Thoracic aorta (tissue), 2 donors: ENCODE data around the gene ATP8B1. TPM values are rescaled to one million over a fixed set of nuclear protein-coding genes. Genes with fewer than 3 reads are reported as not detected.
A peak's percentile ranks its signal among the peaks of the same experiment; 100 is the strongest.

Experiments used
- ATAC-seq: fragments of 150-250 bp; one replicate; pipeline ENCODE4 v1.8.0; 2017; ENCODE audit warnings: low read depth; ENCODE audit not compliant: insufficient number of reproducible peaks, low FRiP score
- DNase-seq: peaks from one replicate; pipeline ENCODE4 v3.0.0-alpha.2; 2020; ENCODE audit warnings: low spot score
- H3K27ac ChIP-seq, 2 donors: fragments of 200-600 bp; sonication (generic); 1 replicate in 1 of 2; 2 replicates in 1 of 2; pipeline ENCODE4 v1.5.1; 2016; ENCODE audit warnings: mild to moderate bottlenecking in 2 of 2, moderate library complexity in 2 of 2
- H3K27me3 ChIP-seq: fragments of 200-600 bp; sonication (generic); replicated peaks from 2 replicates; pipeline ENCODE4 v1.6.0; 2016; ENCODE audit warnings: mild to moderate bottlenecking; ENCODE audit not compliant: insufficient read depth
- H3K36me3 ChIP-seq: fragments of 200-600 bp; sonication (generic); one replicate; pipeline ENCODE4 v1.5.1; 2016
- H3K4me1 ChIP-seq, 2 donors: fragments of 200-600 bp; sonication (generic); 1 replicate in 1 of 2; 2 replicates in 1 of 2; pipeline versions ENCODE4 v1.5.1 to v1.6.0; 2016; ENCODE audit warnings: low read depth in 2 of 2, mild to moderate bottlenecking in 1 of 2; ENCODE audit not compliant: control insufficient read depth in 1 of 2
- H3K4me3 ChIP-seq: fragments of 200-600 bp; sonication (generic); 2 replicates; pipeline ENCODE4 v1.5.1; 2016; ENCODE audit warnings: mild to moderate bottlenecking
- H3K9me3 ChIP-seq: fragments of 200-600 bp; sonication (generic); 2 replicates; pipeline ENCODE4 v1.5.1; 2016
- total RNA-seq, 2 donors: library from RNA; depleted of rRNA; stranded (reverse); fragments of >200 nt; gene quantifications; one replicate each; pipeline versions ENCODE4 v1.1.0 to v1.2.3, GENCODE V29; 2016
- TF ChIP-seq, protein P1 (sequence below): fragments of 200-600 bp; sonication (generic); IDR thresholded peaks from one replicate; pipeline ENCODE4 v1.5.1; 2019; ENCODE audit warnings: antibody characterized with exemption

Gene ATP8B1
- total RNA-seq, 2 donors from 2014 or later: 68.7 to 111 TPM

DNA sequence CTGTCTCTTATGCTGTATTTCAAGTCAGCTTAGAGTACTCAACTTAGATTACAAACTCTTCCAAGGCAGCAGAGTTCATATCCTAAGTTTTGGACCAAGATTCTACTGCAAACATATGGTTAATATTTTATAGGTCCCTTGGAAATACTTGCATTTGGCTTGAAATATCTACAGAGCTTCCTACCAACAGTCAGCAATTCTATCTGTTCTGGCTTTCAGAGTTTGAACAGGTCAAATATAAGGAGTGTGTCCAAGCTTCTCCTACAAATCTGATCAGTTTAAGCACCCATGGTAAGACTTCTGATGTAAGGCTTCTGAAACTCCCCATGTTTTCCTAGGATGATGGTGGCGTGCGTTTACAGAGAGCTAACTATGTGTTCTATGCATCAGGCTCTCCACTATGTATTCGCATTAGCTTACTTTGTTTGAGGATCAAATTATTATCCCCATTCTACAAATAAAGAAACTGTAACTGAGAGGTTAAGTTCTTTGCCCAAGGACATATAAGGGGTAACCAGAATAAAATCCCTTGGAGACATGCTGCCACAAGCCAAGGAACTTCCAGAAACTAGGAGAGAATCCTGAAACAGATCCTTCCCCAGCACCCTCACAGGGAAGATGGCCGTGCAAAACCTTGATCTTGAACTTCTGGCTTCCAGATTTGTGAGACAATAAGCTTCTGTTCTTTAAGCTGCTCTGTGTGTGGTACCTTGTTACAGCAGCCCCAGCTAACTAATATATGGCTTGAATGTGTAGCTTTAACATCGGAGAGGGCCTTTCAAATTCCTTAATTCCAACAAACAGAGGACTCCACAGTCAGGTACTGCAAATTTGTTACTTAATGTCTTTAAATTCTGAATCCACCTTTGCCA is 55.1 kb downstream of the ATP8B1 start:
- Histone ChIP-seq H3K27ac (peak overlapping the region; percentile 57 to 87), H3K36me3 (no peaks in the 10 kb centered on the region), H3K27me3 (no peaks in the 10 kb centered on the region), H3K4me3 (no peak overlapping the region), H3K9me3 (no peaks in the 10 kb centered on the region), H3K4me1 (peaks cover 51 to 81% of the 10 kb centered on the region in 2 donors)
- ATAC-seq: no peak
- TF ChIP-seq, protein P1, sequence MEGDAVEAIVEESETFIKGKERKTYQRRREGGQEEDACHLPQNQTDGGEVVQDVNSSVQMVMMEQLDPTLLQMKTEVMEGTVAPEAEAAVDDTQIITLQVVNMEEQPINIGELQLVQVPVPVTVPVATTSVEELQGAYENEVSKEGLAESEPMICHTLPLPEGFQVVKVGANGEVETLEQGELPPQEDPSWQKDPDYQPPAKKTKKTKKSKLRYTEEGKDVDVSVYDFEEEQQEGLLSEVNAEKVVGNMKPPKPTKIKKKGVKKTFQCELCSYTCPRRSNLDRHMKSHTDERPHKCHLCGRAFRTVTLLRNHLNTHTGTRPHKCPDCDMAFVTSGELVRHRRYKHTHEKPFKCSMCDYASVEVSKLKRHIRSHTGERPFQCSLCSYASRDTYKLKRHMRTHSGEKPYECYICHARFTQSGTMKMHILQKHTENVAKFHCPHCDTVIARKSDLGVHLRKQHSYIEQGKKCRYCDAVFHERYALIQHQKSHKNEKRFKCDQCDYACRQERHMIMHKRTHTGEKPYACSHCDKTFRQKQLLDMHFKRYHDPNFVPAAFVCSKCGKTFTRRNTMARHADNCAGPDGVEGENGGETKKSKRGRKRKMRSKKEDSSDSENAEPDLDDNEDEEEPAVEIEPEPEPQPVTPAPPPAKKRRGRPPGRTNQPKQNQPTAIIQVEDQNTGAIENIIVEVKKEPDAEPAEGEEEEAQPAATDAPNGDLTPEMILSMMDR: no peak
- DNase-seq: no peak

DNA sequence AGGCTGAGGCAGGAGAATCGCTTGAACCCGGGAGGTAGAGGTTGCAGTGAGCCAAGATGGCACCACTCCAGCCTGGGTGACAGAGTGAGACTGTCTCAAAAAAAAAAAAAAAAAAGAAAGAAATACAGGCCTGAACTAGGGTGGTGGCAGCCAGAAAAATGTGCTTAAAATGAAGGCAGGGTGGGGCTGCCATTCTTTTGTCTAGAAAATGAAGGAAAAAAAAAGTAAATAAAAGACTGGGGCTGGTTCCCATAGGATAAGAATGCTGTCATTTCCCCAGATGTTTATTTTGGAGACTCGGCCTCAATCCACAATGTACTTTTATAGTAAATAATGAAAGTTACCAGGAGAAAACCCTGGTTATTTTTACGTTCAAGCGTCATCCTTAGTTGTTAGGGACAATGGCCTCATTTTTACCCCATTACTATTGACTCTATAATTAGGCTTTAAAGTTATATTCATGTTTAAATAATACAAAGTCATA is 58.9 kb downstream of the ATP8B1 start:
- H3K27ac ChIP-seq: peak overlapping the region; percentile 86 to 87
- H3K27me3 ChIP-seq: no peaks in the 10 kb centered on the region
- DNase-seq: no peak
- TF ChIP-seq, protein P1: no peak
- peak; percentile 63 for ATAC-seq
- peaks cover 41 to 65% of the 10 kb centered on the region in 2 donors for H3K4me1 ChIP-seq
- no peaks in the 10 kb centered on the region for H3K36me3 ChIP-seq
- H3K4me3 ChIP-seq: no peak overlapping the region
- H3K9me3 ChIP-seq: no peaks in the 10 kb centered on the region

DNA sequence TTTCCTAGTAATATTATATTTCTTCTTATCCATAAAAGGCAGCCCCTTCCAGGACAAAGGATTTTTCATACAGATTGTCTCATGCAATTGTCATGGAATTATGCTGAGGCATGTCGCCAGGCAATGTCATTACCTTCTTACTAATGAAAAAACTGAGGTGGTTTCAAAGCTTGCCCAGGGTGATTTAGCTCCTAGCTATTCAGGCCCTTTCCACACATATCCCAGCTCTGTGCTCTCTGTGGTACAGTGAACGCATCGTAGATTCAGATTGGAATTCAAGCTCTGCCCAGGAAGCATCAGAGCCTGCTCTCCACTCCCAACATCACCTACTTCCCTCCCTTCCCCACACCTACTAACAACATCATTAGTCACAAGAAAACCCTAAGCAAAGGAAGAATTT is 60.1 kb downstream of the ATP8B1 start:
- H3K4me3 ChIP-seq: no peak overlapping the region
- DNase-seq (no peak), ATAC-seq (peak; percentile 33)
- no peaks in the 10 kb centered on the region for H3K9me3 ChIP-seq
- peaks cover 36 to 65% of the 10 kb centered on the region in 2 donors for H3K4me1 ChIP-seq
- no peaks in the 10 kb centered on the region for H3K27me3 ChIP-seq
- TF ChIP-seq, protein P1: no peak
- H3K36me3 ChIP-seq: no peaks in the 10 kb centered on the region
- H3K27ac ChIP-seq: peak overlapping the region; percentile 86 to 87

DNA sequence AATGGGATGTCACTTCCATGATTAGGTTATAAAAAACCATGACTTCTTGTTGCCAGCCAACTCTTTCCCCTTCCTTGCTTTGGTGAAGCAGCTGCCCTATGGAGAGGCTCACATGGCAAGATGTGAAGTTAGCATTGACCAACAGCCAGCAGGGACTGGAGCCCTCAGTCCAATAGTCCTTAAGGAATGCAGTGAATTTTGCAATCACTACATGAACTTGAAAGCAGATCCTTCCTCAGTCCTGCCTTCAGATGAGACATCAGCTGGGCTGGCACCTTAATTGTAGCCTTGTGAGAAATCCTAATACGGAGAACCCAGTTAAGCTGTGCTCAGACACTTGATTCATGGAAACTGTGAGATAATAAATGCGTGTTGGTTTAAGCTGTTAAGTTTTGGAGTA is 61.8 kb downstream of the ATP8B1 start:
- H3K36me3 ChIP-seq: no peaks in the 10 kb centered on the region
- no peak overlapping the region for H3K4me3 ChIP-seq
- DNase-seq (no peak), ATAC-seq (no peak)
- H3K27me3 ChIP-seq: no peaks in the 10 kb centered on the region
- TF ChIP-seq, protein P1: no peak
- peak overlapping the region in 1 of 2 donors; percentile 87 for H3K27ac ChIP-seq
- H3K9me3 ChIP-seq: no peaks in the 10 kb centered on the region
- peaks cover 33 to 61% of the 10 kb centered on the region in 2 donors for H3K4me1 ChIP-seq

DNA sequence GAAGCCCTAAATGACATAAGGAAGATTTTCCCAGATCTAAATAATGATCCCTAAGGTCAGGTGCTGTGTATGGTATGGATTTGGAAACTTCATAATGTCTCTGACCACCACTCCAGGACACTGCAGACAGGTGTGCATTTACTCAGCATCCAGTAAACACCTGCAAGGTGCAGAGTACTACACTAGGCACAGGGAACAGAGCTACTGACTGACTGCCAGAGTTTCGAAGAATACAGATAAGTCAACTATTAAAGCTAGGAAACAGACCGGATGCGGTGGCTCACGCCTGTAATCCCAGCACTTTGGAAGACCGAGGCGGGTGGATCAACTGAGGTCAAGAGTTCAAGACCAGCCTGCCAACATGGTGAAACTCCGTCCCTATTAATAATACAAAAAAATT is 65.0 kb downstream of the ATP8B1 start:
- peak; percentile 7 for ATAC-seq
- no peak overlapping the region for H3K4me3 ChIP-seq
- DNase-seq: no peak
- no peaks in the 10 kb centered on the region for H3K36me3 ChIP-seq
- peak overlapping the region; percentile 61 to 69 for H3K27ac ChIP-seq
- TF ChIP-seq, protein P1: no peak
- no peaks in the 10 kb centered on the region for H3K27me3 ChIP-seq
- peaks cover 16 to 29% of the 10 kb centered on the region in 2 donors for H3K4me1 ChIP-seq
- H3K9me3 ChIP-seq: no peaks in the 10 kb centered on the region
